CD4-positive, alpha-beta memory T cell (primary cell): ENCODE data around the gene GBX1. TPM values are rescaled to one million over a fixed set of nuclear protein-coding genes. Genes with fewer than 3 reads are reported as not detected.

Source experiments
- CTCF ChIA-PET: fragments of 350-600 bp; sonication (Branson Sonifier 250); formaldehyde crosslinking; loops from one replicate; lab custom pipeline; 2021; ENCODE audit warnings: inconsistent platforms; ENCODE audit not compliant: partially characterized antibody; lab: Charles Lee
- POLR2A ChIA-PET: fragments of 350-600 bp; sonication (Branson Sonifier 250); formaldehyde crosslinking; loops from one replicate; lab custom pipeline; 2021; ENCODE audit not compliant: partially characterized antibody; lab: Charles Lee
- DNase-seq, 5 donors: peaks; one replicate each; pipeline versions ENCODE4 v3.0.0 to v3.0.0-alpha.2; 2020 to 2022; ENCODE audit warnings: mixed read lengths in 1 of 5
- H3K27ac ChIP-seq: one replicate; pipeline ENCODE4 v1.7.0; 2013; ENCODE audit warnings: low read depth, low read length
- H3K27me3 ChIP-seq: 2 replicates; pipeline ENCODE4 v1.7.0; 2013; ENCODE audit warnings: mild to moderate bottlenecking, low read length, moderate library complexity; ENCODE audit not compliant: insufficient read depth
- H3K36me3 ChIP-seq: 2 replicates; pipeline ENCODE4 v1.7.0; 2013; ENCODE audit warnings: mild to moderate bottlenecking, low read length, moderate library complexity; ENCODE audit not compliant: insufficient read depth
- H3K4me1 ChIP-seq: 2 replicates; pipeline ENCODE4 v1.7.0; 2013; ENCODE audit warnings: mild to moderate bottlenecking, low read length, moderate library complexity; ENCODE audit not compliant: insufficient read depth
- H3K4me3 ChIP-seq, 2 donors: one replicate each; pipeline ENCODE4 v1.7.0; 2013; ENCODE audit warnings: low read length in 2 of 2, mild to moderate bottlenecking in 1 of 2
- H3K9me3 ChIP-seq, 2 donors: one replicate each; pipeline ENCODE4 v1.7.0; 2013; ENCODE audit warnings: low read length in 2 of 2, control low read depth in 1 of 2; ENCODE audit not compliant: control insufficient read depth in 1 of 2
- H3K27ac Mint-ChIP-seq, 7 donors: one replicate each; pipeline ENCODE4 v1.8.0; 2020 to 2021; ENCODE audit warnings: mixed read lengths in 7 of 7, mild to moderate bottlenecking in 6 of 7, inconsistent platforms in 3 of 7, moderate library complexity in 3 of 7
- H3K27me3 Mint-ChIP-seq, 2 donors: one replicate each; pipeline ENCODE4 v1.8.0; 2020 to 2021; ENCODE audit warnings: mixed read lengths in 2 of 2
- H3K36me3 Mint-ChIP-seq, 2 donors: one replicate each; pipeline ENCODE4 v1.8.0; 2020 to 2021; ENCODE audit warnings: mixed read lengths in 2 of 2, inconsistent platforms in 1 of 2, mild to moderate bottlenecking in 1 of 2
- H3K4me1 Mint-ChIP-seq, 4 donors: one replicate each; pipeline ENCODE4 v1.8.0; 2020 to 2021; ENCODE audit warnings: mixed read lengths in 4 of 4, mild to moderate bottlenecking in 1 of 4
- H3K4me3 Mint-ChIP-seq, 8 donors: one replicate each; pipeline ENCODE4 v1.8.0; 2020 to 2021; ENCODE audit warnings: mixed read lengths in 8 of 8, mild to moderate bottlenecking in 7 of 8, moderate library complexity in 6 of 8, inconsistent platforms in 3 of 8
- H3K9me3 Mint-ChIP-seq, 8 donors: one replicate each; pipeline ENCODE4 v1.8.0; 2020 to 2021; ENCODE audit warnings: mixed read lengths in 8 of 8, mild to moderate bottlenecking in 5 of 8, inconsistent platforms in 3 of 8, moderate library complexity in 1 of 8
- intact Hi-C: fragments of 100-400 bp; cut with micrococcal nuclease; formaldehyde crosslinking; loops from one replicate; pipeline ENCODE4 v1.15.1; 2023
- polyA plus RNA-seq, 2 donors: library from polyadenylated mRNA; unstranded; fragments of 300-500 nt; fragmentation: Illumina TruSeq; gene quantifications; one replicate each; pipeline ENCODE4 v1.2.3, GENCODE V29; 2021
- total RNA-seq, 2 experiments: library from RNA; stranded (reverse); gene quantifications; one replicate each; pipeline ENCODE4 v1.2.3, GENCODE V29; 2021

GBX1 gene
- total and polyA plus RNA-seq, 4 experiments from 2014 or later = not detected

- Histone ChIP-seq H3K27me3 (no peaks in the 10 kb centered on the region), H3K9me3 (no peaks in the 10 kb centered on the region), H3K36me3 (peaks cover 19% of the 10 kb centered on the region), H3K27ac (no peak overlapping the region), H3K4me3 (no peak overlapping the region), H3K4me1 (peaks cover 37% of the 10 kb centered on the region)
- Mint-ChIP-seq H3K4me1 (peaks cover 27 to 56% (median 39%) of the 10 kb centered on the region in 4 donors), H3K36me3 (peaks cover 14 to 28% of the 10 kb centered on the region in 2 donors), H3K27me3 (no peaks in the 10 kb centered on the region), H3K27ac (peak overlapping the region in 5 of 7 donors; percentile 64 to 91 (median 79)), H3K4me3 (peak overlapping the region in 1 of 8 donors; percentile 32), H3K9me3 (peaks cover 0 to 2% (median 0%) of the 10 kb centered on the region in 8 donors)
- intact Hi-C loops = loop anchor here (5.0 kb wide), 1 partner anchor 38 kb away; the partner anchor contains the start of gene SMARCD3
- DNase-seq = no peak
- CTCF ChIA-PET = interaction anchor here (1.2 kb wide), 1 partner anchor 34 kb away, joined by 5 read pairs; no protein-coding TSS in a partner anchor
- POLR2A ChIA-PET = no interaction called here
Measured at GRCh38 chr7:151209588-151209987, 42.1 kb upstream of the GBX1 start.

- Mint-ChIP-seq H3K36me3 (peaks cover 9 to 18% of the 10 kb centered on the region in 2 donors), H3K27ac (peak overlapping the region; percentile 41 to 99 (median 98)), H3K4me1 (peaks cover 27 to 56% (median 40%) of the 10 kb centered on the region in 4 donors), H3K27me3 (no peaks in the 10 kb centered on the region), H3K9me3 (no peaks in the 10 kb centered on the region), H3K4me3 (peak overlapping the region in 3 of 8 donors; percentile 3 to 68 (median 31))
- CTCF ChIA-PET = interaction anchor here (1.2 to 2.9 kb wide), 3 partner anchors 17 to 36 kb away, joined by 3 to 26 read pairs (median 5); no protein-coding TSS in a partner anchor
- H3K27ac ChIP-seq = peak overlapping the region; percentile 57
- no peak for DNase-seq
- no peaks in the 10 kb centered on the region for H3K9me3 ChIP-seq
- H3K27me3 ChIP-seq = no peaks in the 10 kb centered on the region
- POLR2A ChIA-PET = interaction anchor here (0.6 to 2.7 kb wide), 4 partner anchors 10 to 1181 kb away, joined by 3 to 25 read pairs (median 11); partner anchors contain the start of genes ABCF2 and CHPF2
- intact Hi-C loops = loop anchor here (5.0 kb wide), 1 partner anchor 39 kb away; the partner anchor contains the start of gene SMARCD3
- H3K4me1 ChIP-seq = peaks cover 37% of the 10 kb centered on the region
- H3K4me3 ChIP-seq = no peak overlapping the region
- peaks cover 7% of the 10 kb centered on the region for H3K36me3 ChIP-seq
Measured at GRCh38 chr7:151208253-151208862, 40.9 kb upstream of the GBX1 start.

- Mint-ChIP-seq H3K4me3 (peak overlapping the region in 6 of 8 donors; percentile 52 to 89 (median 79)), H3K27ac (peak overlapping the region; percentile 82 to 99 (median 98)), H3K9me3 (no peaks in the 10 kb centered on the region), H3K27me3 (no peaks in the 10 kb centered on the region), H3K36me3 (peaks cover 4 to 13% of the 10 kb centered on the region in 2 donors), H3K4me1 (peaks cover 27 to 56% (median 40%) of the 10 kb centered on the region in 4 donors)
- H3K9me3 ChIP-seq = no peaks in the 10 kb centered on the region
- intact Hi-C loops = loop anchor here (1.0 to 5.0 kb wide), 2 partner anchors 19 to 39 kb away; partner anchors contain the start of genes ABCF2 and SMARCD3
- H3K36me3 ChIP-seq = peaks cover 1% of the 10 kb centered on the region
- no peak overlapping the region for H3K4me3 ChIP-seq
- CTCF ChIA-PET = interaction anchor here (1.0 to 2.9 kb wide), 4 partner anchors 14 to 38 kb away, joined by 3 to 26 read pairs (median 4); no protein-coding TSS in a partner anchor
- DNase-seq = no peak
- no peaks in the 10 kb centered on the region for H3K27me3 ChIP-seq
- POLR2A ChIA-PET = interaction anchor here (0.6 to 2.7 kb wide), 6 partner anchors 10 to 1181 kb away, joined by 3 to 25 read pairs (median 6); partner anchors contain the start of genes ABCF2 and CHPF2
- H3K4me1 ChIP-seq = peaks cover 37% of the 10 kb centered on the region
- peak overlapping the region; percentile 57 for H3K27ac ChIP-seq
Measured at GRCh38 chr7:151207804-151208203, 40.3 kb upstream of the GBX1 start.

- no peaks in the 10 kb centered on the region for H3K36me3 ChIP-seq
- CTCF ChIA-PET = interaction anchor here (1.0 to 2.9 kb wide), 6 partner anchors 12 to 40 kb away, joined by 3 to 26 read pairs (median 4); no protein-coding TSS in a partner anchor
- peak overlapping the region; percentile 57 for H3K27ac ChIP-seq
- H3K9me3 ChIP-seq = no peaks in the 10 kb centered on the region
- intact Hi-C loops = loop anchor here (1.0 to 5.0 kb wide), 2 partner anchors 20 to 40 kb away; partner anchors contain the start of genes ABCF2 and SMARCD3
- Mint-ChIP-seq H3K27me3 (no peaks in the 10 kb centered on the region), H3K36me3 (peaks cover 4 to 11% of the 10 kb centered on the region in 2 donors), H3K9me3 (no peaks in the 10 kb centered on the region), H3K27ac (peak overlapping the region; percentile 82 to 99 (median 98)), H3K4me1 (peaks cover 27 to 56% (median 40%) of the 10 kb centered on the region in 4 donors), H3K4me3 (peak overlapping the region in 7 of 8 donors; percentile 52 to 89 (median 79))
- no peaks in the 10 kb centered on the region for H3K27me3 ChIP-seq
- H3K4me1 ChIP-seq = peaks cover 37% of the 10 kb centered on the region
- no peak for DNase-seq
- POLR2A ChIA-PET = interaction anchor here (0.6 to 2.7 kb wide), 6 partner anchors 17 to 176 kb away, joined by 3 to 25 read pairs (median 6); partner anchors contain the start of genes ABCF2 and CHPF2
- no peak overlapping the region for H3K4me3 ChIP-seq
Measured at GRCh38 chr7:151207315-151207714, 39.8 kb upstream of the GBX1 start.

- peaks cover 27 to 56% (median 40%) of the 10 kb centered on the region in 4 donors for H3K4me1 Mint-ChIP-seq
- peak overlapping the region; percentile 82 to 99 (median 98) for H3K27ac Mint-ChIP-seq
- Histone ChIP-seq H3K4me3 (no peak overlapping the region), H3K4me1 (peaks cover 37% of the 10 kb centered on the region), H3K36me3 (no peaks in the 10 kb centered on the region), H3K9me3 (no peaks in the 10 kb centered on the region), H3K27me3 (no peaks in the 10 kb centered on the region), H3K27ac (peak overlapping the region; percentile 57)
- POLR2A ChIA-PET = interaction anchor here (0.6 to 2.7 kb wide), 7 partner anchors 18 to 177 kb away, joined by 3 to 25 read pairs (median 3); partner anchors contain the start of genes ABCF2 and CHPF2
- no peaks in the 10 kb centered on the region for H3K9me3 Mint-ChIP-seq
- intact Hi-C loops = loop anchor here (1.0 to 5.0 kb wide), 2 partner anchors 20 to 40 kb away; partner anchors contain the start of genes ABCF2 and SMARCD3
- H3K27me3 Mint-ChIP-seq = no peaks in the 10 kb centered on the region
- peaks cover 4 to 7% of the 10 kb centered on the region in 2 donors for H3K36me3 Mint-ChIP-seq
- CTCF ChIA-PET = interaction anchor here (1.0 to 2.9 kb wide), 6 partner anchors 11 to 40 kb away, joined by 3 to 26 read pairs (median 4); no protein-coding TSS in a partner anchor
- peak overlapping the region; percentile 52 to 89 (median 78) for H3K4me3 Mint-ChIP-seq
- peak; percentile 71 to 83 (median 81) for DNase-seq
Measured at GRCh38 chr7:151206914-151207313, 39.4 kb upstream of the GBX1 start.

- H3K27ac ChIP-seq = peak overlapping the region; percentile 57
- POLR2A ChIA-PET = interaction anchor here (1.0 to 2.7 kb wide), 3 partner anchors 21 to 74 kb away, joined by 3 to 25 read pairs (median 8); partner anchors contain the start of gene ABCF2
Measured at GRCh38 chr7:151205730-151206129, 38.2 kb upstream of the GBX1 start.

More at GRCh38 chr7:151205730-151206129, 38.2 kb upstream of the GBX1 start:
- Histone ChIP-seq H3K36me3 (no peaks in the 10 kb centered on the region), H3K4me1 (peaks cover 37% of the 10 kb centered on the region), H3K4me3 (no peak overlapping the region), H3K27me3 (no peaks in the 10 kb centered on the region), H3K9me3 (no peaks in the 10 kb centered on the region)
- intact Hi-C loops = loop anchor here (5.0 kb wide), 1 partner anchor 42 kb away; the partner anchor contains the start of gene SMARCD3
- Mint-ChIP-seq H3K4me3 (peak overlapping the region in 4 of 8 donors; percentile 52 to 72 (median 56)), H3K9me3 (no peaks in the 10 kb centered on the region), H3K4me1 (peaks cover 27 to 56% (median 40%) of the 10 kb centered on the region in 4 donors), H3K36me3 (peaks cover 1 to 2% of the 10 kb centered on the region in 2 donors), H3K27me3 (no peaks in the 10 kb centered on the region), H3K27ac (peak overlapping the region; percentile 30 to 99 (median 98))
- CTCF ChIA-PET = interaction anchor here (2.9 kb wide), 1 partner anchor 38 kb away, joined by 26 read pairs; no protein-coding TSS in a partner anchor
- no peak for DNase-seq
